Right lobe of liver (tissue), 4 donors: ENCODE results near the gene BHMT2.

ENCODE experiments used
- CTCF ChIP-seq, 4 donors: fragments of 200-600 bp in 3 of 4; fragments of 450-650 bp in 1 of 4; IDR thresholded peaks; one replicate each; pipeline versions ENCODE4 v1.5.1 to v1.8.0; 2016 to 2022; ENCODE audit warnings: antibody characterized with exemption in 4 of 4, mild to moderate bottlenecking in 2 of 4
- POLR2A ChIP-seq: fragments of 450-650 bp; IDR thresholded peaks from one replicate; pipeline ENCODE4 v1.6.1; 2017; ENCODE audit warnings: antibody characterized with exemption, mild to moderate bottlenecking
- donor health status: DM: no; HTN: no; CAD: no.
- donor health status: DM: no; HTN: no; CAD: no.
- donor health status: DM: no; HTN: yes; CAD: no.

- no peak for TF ChIP-seq CTCF (IDR thresholded peaks at IDR 0.05)
- TF ChIP-seq POLR2A, result no peak
These were observed 42.6 kb downstream of the BHMT2 start for GRCh38 chr5:79111960-79112702.
